ENCODE data around the gene NSFL1C. TPM values are rescaled to one million over a fixed set of nuclear protein-coding genes. Genes with fewer than 3 reads are reported as not detected.

Gene NSFL1C
- total and polyA plus RNA-seq, 2 experiments from 2014 or later, result 22.2 to 84.2 TPM

- Histone ChIP-seq H3K9ac (no peak overlapping the region), H3K27ac (no peak overlapping the region), H3F3A (ENCODE audit: insufficient read depth) (0 out of 2 replicates have a peak, but pooled peaks cover 11% of the 10 kb centered on the region), H3K4me1 (ENCODE audit: insufficient read depth) (peaks cover 17% of the 10 kb centered on the region), H3K4me2 (ENCODE audit: unreplicated experiment) (no peak overlapping the region), H3K36me3 (ENCODE audit: low read depth) (peaks cover 29% of the 10 kb centered on the region), H3K9me3 (ENCODE audit: low read depth) (no peaks in the 10 kb centered on the region), H4K20me1 (ENCODE audit: insufficient read depth) (peaks cover 12% of the 10 kb centered on the region; the same call in 1 of the 2 replicates), H3K27me3 (replicated peaks; ENCODE audit: insufficient read depth) (no peaks in the 10 kb centered on the region), H3K4me3 (no peak overlapping the region), H2AFZ (no peak overlapping the region), H3K9me2 (ENCODE audit: insufficient read depth) (no peaks in the 10 kb centered on the region), H3K79me2 (ENCODE audit: insufficient read depth) (peaks cover 83% of the 10 kb centered on the region)
- 81 to 84% methylated on average over 3 of the region's 3 CpGs for WGBS, 2 experiments (ENCODE audit: low coverage in 1 of 2, low lambda C conversion rate in 2 of 2, missing lambda C conversion rate in 2 of 2)
- in situ Hi-C loops (cut with MboI), result no loop called here
- TF ChIP-seq EZH2phosphoT487 (IDR thresholded peaks at IDR 0.05; ENCODE audit: insufficient read depth, low read depth) (no peak), EZH2 (IDR thresholded peaks at IDR 0.05; ENCODE audit: insufficient read depth, poor library complexity, severe bottlenecking) (no peak)
- no peak for DNase-seq
Measured at GRCh38 chr20:1462834-1463233, 3.8 kb downstream of the NSFL1C start.

DNA sequence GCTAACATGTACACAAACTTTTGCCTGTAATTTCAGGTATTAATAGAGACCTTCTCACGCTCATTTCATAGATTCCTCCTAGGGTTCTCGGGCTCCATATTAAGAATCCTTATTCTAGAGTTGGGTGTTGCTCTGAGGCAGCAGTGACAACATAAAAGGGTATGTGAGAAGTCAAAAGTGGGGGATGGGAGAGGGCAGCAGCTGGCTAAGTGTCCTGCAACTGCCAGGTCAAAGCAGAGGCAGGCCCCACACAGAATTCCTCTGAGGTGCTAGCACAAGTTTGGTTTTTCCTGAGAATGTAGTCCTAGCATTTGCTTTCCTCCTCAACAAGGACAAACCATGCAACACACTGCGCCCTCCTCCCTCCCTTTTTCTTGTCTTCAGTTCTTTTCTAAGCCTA lies 4.6 kb downstream of the NSFL1C start:
- H3K4me2 ChIP-seq (ENCODE audit: unreplicated experiment), result no peak overlapping the region
- no peak overlapping the region for H3K9ac ChIP-seq
- no peak overlapping the region for H3K4me3 ChIP-seq
- no peak for DNase-seq
- no peak overlapping the region for H2AFZ ChIP-seq
- H3K27ac ChIP-seq, result no peak overlapping the region
- H3K36me3 ChIP-seq (ENCODE audit: low read depth), result peaks cover 34% of the 10 kb centered on the region
- H3K9me3 ChIP-seq (ENCODE audit: low read depth), result no peaks in the 10 kb centered on the region
- in situ Hi-C loops (cut with MboI), result no loop called here
- peaks cover 88% of the 10 kb centered on the region for H3K79me2 ChIP-seq (ENCODE audit: insufficient read depth)
- peaks cover 12% of the 10 kb centered on the region; the same call in 1 of the 2 replicates for H4K20me1 ChIP-seq (ENCODE audit: insufficient read depth)
- TF ChIP-seq EZH2 (IDR thresholded peaks at IDR 0.05; ENCODE audit: insufficient read depth, poor library complexity, severe bottlenecking), result no peak
- TF ChIP-seq EZH2phosphoT487 (IDR thresholded peaks at IDR 0.05; ENCODE audit: insufficient read depth, low read depth), result no peak
- H3F3A ChIP-seq (ENCODE audit: insufficient read depth), result 0 out of 2 replicates have a peak, but pooled peaks cover 11% of the 10 kb centered on the region
- peaks cover 17% of the 10 kb centered on the region for H3K4me1 ChIP-seq (ENCODE audit: insufficient read depth)
- H3K27me3 ChIP-seq (replicated peaks; ENCODE audit: insufficient read depth), result no peaks in the 10 kb centered on the region
- WGBS, 2 experiments (ENCODE audit: low coverage in 1 of 2, low lambda C conversion rate in 2 of 2, missing lambda C conversion rate in 2 of 2), result 99 to 100% methylated on average over 3 of the region's 3 CpGs
- no peaks in the 10 kb centered on the region for H3K9me2 ChIP-seq (ENCODE audit: insufficient read depth)

- in situ Hi-C loops (cut with MboI), result no loop called here
- peaks cover 80% of the 10 kb centered on the region for H3K79me2 ChIP-seq (ENCODE audit: insufficient read depth)
- peaks cover 34% of the 10 kb centered on the region for H3K36me3 ChIP-seq (ENCODE audit: low read depth)
Measured at GRCh38 chr20:1460275-1460674, 6.4 kb downstream of the NSFL1C start.

DNA sequence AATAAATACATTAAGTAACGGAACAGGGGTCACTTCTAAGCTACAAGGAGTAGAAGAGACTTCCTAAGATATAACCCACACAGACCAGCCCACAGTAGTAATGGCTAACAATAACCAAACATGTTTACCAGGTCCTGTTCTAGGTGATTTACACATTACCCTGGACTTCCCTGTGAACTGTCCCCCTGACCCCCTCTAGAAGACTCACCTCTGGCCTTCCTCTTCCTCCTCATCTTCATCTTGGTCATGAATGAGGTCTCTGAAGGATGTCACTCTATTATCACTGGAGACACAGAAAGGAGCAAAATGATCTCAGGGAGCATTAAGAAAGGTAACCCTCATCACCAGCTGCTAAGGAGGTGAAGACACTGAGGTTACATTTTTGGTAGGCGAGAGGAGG lies 8.7 kb downstream of the NSFL1C start:
- DNase-seq, result no peak
- no peaks in the 10 kb centered on the region; the same call in 1 of the 2 replicates for H3K4me1 ChIP-seq (ENCODE audit: insufficient read depth)
- in situ Hi-C loops (cut with MboI), result no loop called here
- H3K27ac ChIP-seq, result no peak overlapping the region
- H3K79me2 ChIP-seq (ENCODE audit: insufficient read depth), result peaks cover 57% of the 10 kb centered on the region
- H3K36me3 ChIP-seq (ENCODE audit: low read depth), result peaks cover 50% of the 10 kb centered on the region
- H4K20me1 ChIP-seq (ENCODE audit: insufficient read depth), result no peaks in the 10 kb centered on the region; the same call in 1 of the 2 replicates
- no peak for TF ChIP-seq EZH2phosphoT487 (IDR thresholded peaks at IDR 0.05; ENCODE audit: insufficient read depth, low read depth)
- TF ChIP-seq EZH2 (IDR thresholded peaks at IDR 0.05; ENCODE audit: insufficient read depth, poor library complexity, severe bottlenecking), result no peak
- no peaks in the 10 kb centered on the region for H3K9me3 ChIP-seq (ENCODE audit: low read depth)
- H3K9me2 ChIP-seq (ENCODE audit: insufficient read depth), result no peaks in the 10 kb centered on the region
- H3K4me2 ChIP-seq (ENCODE audit: unreplicated experiment), result no peak overlapping the region
- H3K4me3 ChIP-seq, result no peak overlapping the region
- no peak overlapping the region for H3K9ac ChIP-seq
- no peaks in the 10 kb centered on the region; the same call in 1 of the 2 replicates for H3F3A ChIP-seq (ENCODE audit: insufficient read depth)
- H2AFZ ChIP-seq, result no peak overlapping the region
- WGBS, 2 experiments (ENCODE audit: low coverage in 1 of 2, low lambda C conversion rate in 2 of 2, missing lambda C conversion rate in 2 of 2), result 97 to 100% methylated on average over 2 of the region's 2 CpGs
- no peaks in the 10 kb centered on the region for H3K27me3 ChIP-seq (replicated peaks; ENCODE audit: insufficient read depth)

More at GRCh38 chr20:1460275-1460674, 6.4 kb downstream of the NSFL1C start:
- peaks cover 8% of the 10 kb centered on the region; the same call in 1 of the 2 replicates for H4K20me1 ChIP-seq (ENCODE audit: insufficient read depth)
- H3K27me3 ChIP-seq (replicated peaks; ENCODE audit: insufficient read depth), result no peaks in the 10 kb centered on the region
- H3K27ac ChIP-seq, result no peak overlapping the region
- H3F3A ChIP-seq (ENCODE audit: insufficient read depth), result peaks cover 7% of the 10 kb centered on the region; the same call in 1 of the 2 replicates
- no peak overlapping the region for H3K4me2 ChIP-seq (ENCODE audit: unreplicated experiment)
- H3K9me3 ChIP-seq (ENCODE audit: low read depth), result no peaks in the 10 kb centered on the region
- DNase-seq, result no peak
- TF ChIP-seq EZH2phosphoT487 (IDR thresholded peaks at IDR 0.05; ENCODE audit: insufficient read depth, low read depth) (no peak), EZH2 (IDR thresholded peaks at IDR 0.05; ENCODE audit: insufficient read depth, poor library complexity, severe bottlenecking) (no peak)
- no peak overlapping the region for H3K9ac ChIP-seq
- 85 to 89% methylated on average over 2 of the region's 2 CpGs for WGBS, 2 experiments (ENCODE audit: low coverage in 1 of 2, low lambda C conversion rate in 2 of 2, missing lambda C conversion rate in 2 of 2)
- H3K9me2 ChIP-seq (ENCODE audit: insufficient read depth), result no peaks in the 10 kb centered on the region
- H3K4me1 ChIP-seq (ENCODE audit: insufficient read depth), result peaks cover 13% of the 10 kb centered on the region
- H2AFZ ChIP-seq, result no peak overlapping the region
- no peak overlapping the region for H3K4me3 ChIP-seq

All from GM23248 (cell line).